SK-N-SH (cell line): Measurements from ENCODE around the gene RPUSD3.

Experiments used
- NFIC ChIP-seq: IDR thresholded peaks from 2 replicates; pipeline ENCODE4 v1.4.0; 2012; ENCODE audit warnings: borderline replicate concordance
- POLR2AphosphoS5 ChIP-seq: IDR thresholded peaks from 2 replicates; pipeline ENCODE4 v1.6.1; 2012; ENCODE audit warnings: low read depth, low read length
- TF ChIP-seq, protein P1 (sequence below): IDR thresholded peaks from 2 replicates; pipeline ENCODE4 v1.4.0; 2012; ENCODE audit warnings: low read depth
- TF ChIP-seq, protein P2 (sequence below): fragments of 200-600 bp; sonication (generic); IDR thresholded peaks from 2 replicates; pipeline ENCODE4 v1.6.1; 2017; ENCODE audit warnings: antibody characterized with exemption, mild to moderate bottlenecking, moderate library complexity

DNA sequence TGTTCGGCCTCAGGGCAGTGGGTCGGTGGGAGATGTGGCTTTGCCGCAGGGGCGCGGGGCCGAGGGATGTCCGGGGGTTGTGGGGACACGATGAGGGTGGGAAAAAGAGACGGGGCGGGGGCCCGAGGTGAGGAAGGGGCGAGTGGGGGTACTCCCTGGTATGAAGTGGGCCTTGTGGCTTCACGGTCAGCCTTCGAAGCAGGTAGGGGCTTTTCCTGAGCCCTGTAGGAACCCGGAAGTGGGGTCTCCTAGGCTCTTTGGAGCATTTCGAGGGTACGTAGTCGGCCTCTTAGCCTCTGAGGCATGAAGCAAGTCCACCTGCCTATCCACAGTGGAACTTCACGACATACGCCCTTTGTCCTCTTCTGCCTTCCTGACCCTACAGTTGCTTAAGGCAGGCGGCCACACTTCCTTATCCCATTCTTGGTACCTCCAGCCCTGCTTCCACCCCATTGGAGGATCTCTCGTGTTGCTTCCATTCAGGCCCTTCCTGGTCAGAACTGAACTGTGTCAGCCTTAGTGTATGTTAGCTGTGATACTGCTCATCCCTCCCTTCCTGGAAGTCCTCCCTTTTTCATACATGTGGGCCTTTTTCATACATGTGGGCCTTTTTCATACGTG, 50.5 kb downstream of the RPUSD3 start:
- TF ChIP-seq, protein P1, sequence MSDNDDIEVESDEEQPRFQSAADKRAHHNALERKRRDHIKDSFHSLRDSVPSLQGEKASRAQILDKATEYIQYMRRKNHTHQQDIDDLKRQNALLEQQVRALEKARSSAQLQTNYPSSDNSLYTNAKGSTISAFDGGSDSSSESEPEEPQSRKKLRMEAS: no peak; the same call in 1 of the 2 replicates
- TF ChIP-seq, protein P2, sequence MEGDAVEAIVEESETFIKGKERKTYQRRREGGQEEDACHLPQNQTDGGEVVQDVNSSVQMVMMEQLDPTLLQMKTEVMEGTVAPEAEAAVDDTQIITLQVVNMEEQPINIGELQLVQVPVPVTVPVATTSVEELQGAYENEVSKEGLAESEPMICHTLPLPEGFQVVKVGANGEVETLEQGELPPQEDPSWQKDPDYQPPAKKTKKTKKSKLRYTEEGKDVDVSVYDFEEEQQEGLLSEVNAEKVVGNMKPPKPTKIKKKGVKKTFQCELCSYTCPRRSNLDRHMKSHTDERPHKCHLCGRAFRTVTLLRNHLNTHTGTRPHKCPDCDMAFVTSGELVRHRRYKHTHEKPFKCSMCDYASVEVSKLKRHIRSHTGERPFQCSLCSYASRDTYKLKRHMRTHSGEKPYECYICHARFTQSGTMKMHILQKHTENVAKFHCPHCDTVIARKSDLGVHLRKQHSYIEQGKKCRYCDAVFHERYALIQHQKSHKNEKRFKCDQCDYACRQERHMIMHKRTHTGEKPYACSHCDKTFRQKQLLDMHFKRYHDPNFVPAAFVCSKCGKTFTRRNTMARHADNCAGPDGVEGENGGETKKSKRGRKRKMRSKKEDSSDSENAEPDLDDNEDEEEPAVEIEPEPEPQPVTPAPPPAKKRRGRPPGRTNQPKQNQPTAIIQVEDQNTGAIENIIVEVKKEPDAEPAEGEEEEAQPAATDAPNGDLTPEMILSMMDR: no peak
- TF ChIP-seq POLR2AphosphoS5 (no peak), NFIC (no peak)
